22Rv1 (cell line): ENCODE measurements around the gene ULK2.

ENCODE experiments used
- CTCF ChIP-seq: fragments of 450-650 bp; IDR thresholded peaks from 2 replicates; pipeline ENCODE4 v1.5.1; 2017; ENCODE audit warnings: mild to moderate bottlenecking
- ZFX ChIP-seq: fragments of 450-650 bp; IDR thresholded peaks from 2 replicates; pipeline ENCODE4 v1.6.1; 2017; ENCODE audit warnings: antibody characterized with exemption, borderline replicate concordance

GRCh38 chr17:19755821-19756510, 111.8 kb downstream of the ULK2 start:
- TF ChIP-seq CTCF = no peak
- no peak for TF ChIP-seq ZFX
